HepG2 (cell line): ENCODE results near the gene NKAIN2. TPM values are rescaled to one million over a fixed set of nuclear protein-coding genes. Genes with fewer than 3 reads are reported as not detected.

ENCODE experiments used
- ATAC-seq: fragments of 200-7000 bp; cut with Tn5 transposase; 3 replicates; pipeline ENCODE4 v1.9.1; 2020; ENCODE audit warnings: mild to moderate bottlenecking, moderate library complexity
- BruUV-seq: library from RNA; stranded (reverse); fragments of 400-500 nt; replicated peaks from 2 replicates; lab custom pipeline; 2021; lab: Mats Ljungman, UMichigan
- CTCF ChIA-PET: fragments of 300-600 bp; formaldehyde crosslinking; extraction: SDS; loops from one replicate; lab custom pipeline; 2021; ENCODE audit warnings: low total read pairs, inconsistent platforms, low intra/inter-chr PET ratio; lab: Yijun Ruan, JAX
- POLR2A ChIA-PET: fragments of 350-600 bp; sonication (Branson Sonifier 250); formaldehyde crosslinking; loops from one replicate; lab custom pipeline; 2020; ENCODE audit warnings: antibody characterized with exemption, inconsistent platforms; lab: Yijun Ruan, JAX
- DNase-seq: peaks from one replicate; pipeline ENCODE4 v3.0.0-alpha.2; 2015; ENCODE audit warnings: low spot score
- FAIRE-seq: peaks from 3 replicates; lab custom pipeline; 2011; peaks lifted over from hg19 to GRCh38; lab: Jason Lieb, UNC
- H2AFZ ChIP-seq: one replicate; pipeline ENCODE4 v1.6.1; 2011; ENCODE audit warnings: low read length, inconsistent platforms
- H3K27ac ChIP-seq: fragments of 300-600 bp; 3 replicates; pipeline ENCODE4 v1.8.0; 2011; ENCODE audit warnings: mixed run types, mild to moderate bottlenecking, mixed read lengths, low read length, inconsistent platforms; ENCODE audit not compliant: insufficient read depth; ENCODE audit errors: extremely low read length
- H3K27me3 ChIP-seq, 2 experiments: fragments of 200-600 bp in 1 of 2; 2 replicates in 1 of 2; 3 replicates in 1 of 2; pipeline versions ENCODE4 v1.6.0 to v1.8.0; 2011; ENCODE audit warnings: low read length in 2 of 2, mild to moderate bottlenecking in 2 of 2, moderate library complexity in 2 of 2, inconsistent platforms in 1 of 2; ENCODE audit not compliant: insufficient read depth in 2 of 2, control insufficient read depth in 1 of 2
- H3K36me3 ChIP-seq, 2 experiments: fragments of 200-600 bp in 1 of 2; replicated peaks in 1 of 2; 2 replicates in 1 of 2; 3 replicates in 1 of 2; pipeline versions ENCODE4 v1.5.1 to v1.8.0; 2011; ENCODE audit warnings: low read length in 2 of 2, inconsistent platforms in 1 of 2; ENCODE audit not compliant: insufficient read depth in 2 of 2, control insufficient read depth in 1 of 2
- H3K4me1 ChIP-seq: 2 replicates; pipeline ENCODE4 v1.5.1; 2012; ENCODE audit warnings: low read length, inconsistent platforms; ENCODE audit not compliant: insufficient read depth
- H3K4me2 ChIP-seq: 2 replicates; pipeline ENCODE4 v1.6.0; 2011; ENCODE audit warnings: low read depth, low read length, inconsistent platforms
- H3K4me3 ChIP-seq, 3 experiments: fragments of 200-600 bp in 1 of 3; sonication (generic), shearing (Covaris generic) in 1 of 3; replicated peaks in 1 of 3; 2 replicates each; pipeline ENCODE4 v1.5.1; 2011 to 2016; ENCODE audit warnings: low read length in 3 of 3, inconsistent platforms in 2 of 3, low read depth in 2 of 3, mild to moderate bottlenecking in 2 of 3, control low read depth in 1 of 3, mixed read lengths in 1 of 3; ENCODE audit not compliant: insufficient read depth in 1 of 3
- H3K79me2 ChIP-seq: one replicate; pipeline ENCODE4 v1.6.1; 2011; ENCODE audit warnings: low read length, inconsistent platforms; ENCODE audit not compliant: insufficient read depth
- H3K9ac ChIP-seq: 2 replicates; pipeline ENCODE4 v1.6.0; 2011; ENCODE audit warnings: mild to moderate bottlenecking, low read depth, low read length, inconsistent platforms; ENCODE audit not compliant: insufficient read depth
- H3K9me3 ChIP-seq: 2 replicates; pipeline ENCODE4 v1.5.1; 2012; ENCODE audit warnings: mild to moderate bottlenecking, low read length
- H4K20me1 ChIP-seq: 2 replicates; pipeline ENCODE4 v1.6.0; 2011; ENCODE audit warnings: inconsistent platforms, mild to moderate bottlenecking, low read length, moderate library complexity; ENCODE audit not compliant: insufficient read depth
- CBX1 ChIP-seq: IDR thresholded peaks from one replicate; pipeline ENCODE4 v1.6.1; 2016; ENCODE audit warnings: antibody characterized with exemption, low read depth
- PCBP1 ChIP-seq: fragments of 200-400 bp; formaldehyde crosslinking; IDR thresholded peaks from 2 replicates; pipeline ENCODE4 v1.6.1; 2017; ENCODE audit warnings: mild to moderate bottlenecking, low read depth, low read length, borderline replicate concordance
- POLR2AphosphoS5 ChIP-seq: IDR thresholded peaks from 2 replicates; pipeline ENCODE4 v1.6.1; 2012; ENCODE audit warnings: low read depth, low read length
- REXO4 ChIP-seq: sonication (generic); formaldehyde crosslinking; IDR thresholded peaks from 2 replicates; pipeline ENCODE4 v1.8.0; 2022; ENCODE audit warnings: missing genetic modification reagents, mild to moderate bottlenecking, borderline replicate concordance
- RFX1 ChIP-seq: fragments of 450-650 bp; IDR thresholded peaks from 2 replicates; pipeline ENCODE4 v1.6.1; 2017
- TBX3 ChIP-seq: fragments of 450-650 bp; IDR thresholded peaks from 2 replicates; pipeline ENCODE4 v1.6.1; 2017; ENCODE audit warnings: antibody characterized with exemption, mild to moderate bottlenecking, inconsistent platforms, borderline replicate concordance
- U2AF1 ChIP-seq: fragments of 200-400 bp; formaldehyde crosslinking; optimal IDR thresholded peaks from 2 replicates; pipeline ENCODE3; 2017; ENCODE audit warnings: mild to moderate bottlenecking, low read depth, low read length
- ZIK1 ChIP-seq: sonication (generic); formaldehyde crosslinking; IDR thresholded peaks from 2 replicates; pipeline ENCODE4 v1.5.0; 2020; ENCODE audit warnings: mild to moderate bottlenecking, low read depth, missing genetic modification reagents, borderline replicate concordance
- WGBS: methylation state at CpG from one replicate; pipeline ENCODE4 v1.1.6; 2017; ENCODE audit warnings: low lambda C conversion rate; 5-methylcytosine and 5-hydroxymethylcytosine counted together
- in situ Hi-C: cut with HindIII; loops from 2 replicates; pipeline ENCODE4 v1.10.0; 2017; ENCODE audit warnings: low pct_unique_long_range_greater_than_20kb; ENCODE audit not compliant: extremely low pct_ligation_motif_present
- intact Hi-C: fragments of 100-400 bp; cut with micrococcal nuclease; formaldehyde crosslinking; loops from one replicate; pipeline ENCODE4 v1.10.0; 2022; ENCODE audit not compliant: unreplicated experiment
- polyA plus RNA-seq, 8 experiments: library from polyadenylated mRNA; depleted of rRNA in 3 of 8; stranded (reverse) in 7 of 8; unstranded in 1 of 8; fragments of >200 nt; fragmentation: Illumina TruSeq in 4 of 8; extraction: Trizol in 4 of 8; gene quantifications; 2 replicates each; pipeline versions ENCODE4 v1.2.1 to v1.2.3, GENCODE V29; 2011 to 2016; ENCODE audit warnings: low read depth in 4 of 8, missing spikeins in 1 of 8, mixed read lengths in 1 of 8; ENCODE audit not compliant: insufficient read depth in 1 of 8
- total RNA-seq, 5 experiments: library from RNA; depleted of rRNA; stranded (reverse); fragments of >200 nt; fragmentation: Illumina TruSeq; extraction: Trizol; gene quantifications; 2 replicates each; pipeline ENCODE4 v1.2.3, GENCODE V29; 2016; ENCODE audit warnings: low read depth in 1 of 5
- TF ChIP-seq, protein P1 (sequence below): sonication (generic); formaldehyde crosslinking; IDR thresholded peaks from 2 replicates; pipeline ENCODE4 v1.5.0; 2020; ENCODE audit warnings: missing genetic modification reagents
- TF ChIP-seq, protein P2 (sequence below): sonication (generic); formaldehyde crosslinking; IDR thresholded peaks from 2 replicates; pipeline ENCODE4 v1.4.0; 2020; ENCODE audit warnings: missing genetic modification reagents

Gene NKAIN2
- total and polyA plus RNA-seq, 2 of the 13 experiments (the other 11 are each of a cell fraction or from before 2014, with no cell fraction given) = not detected

DNA sequence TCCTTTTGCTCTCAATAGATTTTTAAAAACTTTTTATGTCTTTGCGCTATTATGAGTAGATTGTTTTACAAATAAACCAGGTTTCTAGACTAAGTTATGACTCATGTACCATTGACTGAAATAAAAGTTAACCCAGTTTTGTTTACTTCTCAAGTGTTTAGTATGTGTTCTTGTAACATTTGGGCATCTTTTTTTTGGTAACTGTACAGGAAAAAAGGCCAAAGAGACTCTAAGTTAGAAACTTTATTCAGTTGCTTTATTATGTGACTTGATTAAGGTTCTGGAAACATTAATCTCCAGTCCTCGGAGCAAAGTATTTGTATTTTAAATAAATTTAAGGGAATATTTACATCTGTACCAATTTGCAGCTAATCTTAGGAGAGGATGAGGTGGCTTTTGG is 2.9 kb downstream of the NKAIN2 start:
- TF ChIP-seq CBX1 = no peak
- no peak for TF ChIP-seq PCBP1
- no peak for TF ChIP-seq U2AF1
- no peak for TF ChIP-seq POLR2AphosphoS5
- TF ChIP-seq ZIK1 (CRISPR knock-in tag) = no peak
- TF ChIP-seq, protein P1, sequence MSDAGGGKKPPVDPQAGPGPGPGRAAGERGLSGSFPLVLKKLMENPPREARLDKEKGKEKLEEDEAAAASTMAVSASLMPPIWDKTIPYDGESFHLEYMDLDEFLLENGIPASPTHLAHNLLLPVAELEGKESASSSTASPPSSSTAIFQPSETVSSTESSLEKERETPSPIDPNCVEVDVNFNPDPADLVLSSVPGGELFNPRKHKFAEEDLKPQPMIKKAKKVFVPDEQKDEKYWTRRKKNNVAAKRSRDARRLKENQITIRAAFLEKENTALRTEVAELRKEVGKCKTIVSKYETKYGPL (CRISPR knock-in tag) = no peak
- TF ChIP-seq RFX1 = no peak
- TF ChIP-seq REXO4 = no peak
- TF ChIP-seq, protein P2, sequence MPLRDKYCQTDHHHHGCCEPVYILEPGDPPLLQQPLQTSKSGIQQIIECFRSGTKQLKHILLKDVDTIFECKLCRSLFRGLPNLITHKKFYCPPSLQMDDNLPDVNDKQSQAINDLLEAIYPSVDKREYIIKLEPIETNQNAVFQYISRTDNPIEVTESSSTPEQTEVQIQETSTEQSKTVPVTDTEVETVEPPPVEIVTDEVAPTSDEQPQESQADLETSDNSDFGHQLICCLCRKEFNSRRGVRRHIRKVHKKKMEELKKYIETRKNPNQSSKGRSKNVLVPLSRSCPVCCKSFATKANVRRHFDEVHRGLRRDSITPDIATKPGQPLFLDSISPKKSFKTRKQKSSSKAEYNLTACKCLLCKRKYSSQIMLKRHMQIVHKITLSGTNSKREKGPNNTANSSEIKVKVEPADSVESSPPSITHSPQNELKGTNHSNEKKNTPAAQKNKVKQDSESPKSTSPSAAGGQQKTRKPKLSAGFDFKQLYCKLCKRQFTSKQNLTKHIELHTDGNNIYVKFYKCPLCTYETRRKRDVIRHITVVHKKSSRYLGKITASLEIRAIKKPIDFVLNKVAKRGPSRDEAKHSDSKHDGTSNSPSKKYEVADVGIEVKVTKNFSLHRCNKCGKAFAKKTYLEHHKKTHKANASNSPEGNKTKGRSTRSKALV (CRISPR knock-in tag) = no peak
- TF ChIP-seq TBX3 = no peak
- H3K27ac ChIP-seq = no peak overlapping the region
- intact Hi-C loops = no loop called here

More for the DNA sequence above, 2.9 kb downstream of the NKAIN2 start:
- Histone ChIP-seq H3K9me3 (no peaks in the 10 kb centered on the region), H3K4me1 (no peaks in the 10 kb centered on the region), H3K36me3 (no peaks in the 10 kb centered on the region), H2AFZ (no peak overlapping the region), H3K79me2 (no peaks in the 10 kb centered on the region), H3K27me3 (peaks cover 0 to 24% of the 10 kb centered on the region in 2 experiments; a peak in 3 of 5 replicates), H4K20me1 (0 out of 2 replicates have a peak, but pooled peaks cover 5% of the 10 kb centered on the region), H3K9ac (no peak overlapping the region), H3K4me3 (no peak overlapping the region), H3K4me2 (no peak overlapping the region)
- FAIRE-seq = no peak
- WGBS = 49% methylated on average over 2 of the region's 2 CpGs
- no peak for DNase-seq
- ATAC-seq = no peak
- in situ Hi-C loops = loop anchor here (25.0 kb wide), 1 partner anchor 981 kb away; no protein-coding TSS in a partner anchor
- no TSS peak for BruUV-seq
- CTCF ChIA-PET = no interaction called here
- POLR2A ChIA-PET = no interaction called here
